H54 (cell line): Measurements from ENCODE around the gene BCR.

Source experiments
- DNase-seq: peaks from one replicate; pipeline ENCODE4 v3.0.0; 2011; ENCODE audit warnings: low spot score, mixed read lengths; ENCODE audit not compliant: insufficient read length
- FAIRE-seq: peaks from 3 replicates; lab custom pipeline; 2011; peaks lifted over from hg19 to GRCh38; lab: Jason Lieb, UNC
- POLR2A ChIP-seq: IDR thresholded peaks from 2 replicates; pipeline ENCODE4 v1.6.1; 2011; ENCODE audit warnings: low read depth, mild to moderate bottlenecking, low read length

Gene BCR

DNA sequence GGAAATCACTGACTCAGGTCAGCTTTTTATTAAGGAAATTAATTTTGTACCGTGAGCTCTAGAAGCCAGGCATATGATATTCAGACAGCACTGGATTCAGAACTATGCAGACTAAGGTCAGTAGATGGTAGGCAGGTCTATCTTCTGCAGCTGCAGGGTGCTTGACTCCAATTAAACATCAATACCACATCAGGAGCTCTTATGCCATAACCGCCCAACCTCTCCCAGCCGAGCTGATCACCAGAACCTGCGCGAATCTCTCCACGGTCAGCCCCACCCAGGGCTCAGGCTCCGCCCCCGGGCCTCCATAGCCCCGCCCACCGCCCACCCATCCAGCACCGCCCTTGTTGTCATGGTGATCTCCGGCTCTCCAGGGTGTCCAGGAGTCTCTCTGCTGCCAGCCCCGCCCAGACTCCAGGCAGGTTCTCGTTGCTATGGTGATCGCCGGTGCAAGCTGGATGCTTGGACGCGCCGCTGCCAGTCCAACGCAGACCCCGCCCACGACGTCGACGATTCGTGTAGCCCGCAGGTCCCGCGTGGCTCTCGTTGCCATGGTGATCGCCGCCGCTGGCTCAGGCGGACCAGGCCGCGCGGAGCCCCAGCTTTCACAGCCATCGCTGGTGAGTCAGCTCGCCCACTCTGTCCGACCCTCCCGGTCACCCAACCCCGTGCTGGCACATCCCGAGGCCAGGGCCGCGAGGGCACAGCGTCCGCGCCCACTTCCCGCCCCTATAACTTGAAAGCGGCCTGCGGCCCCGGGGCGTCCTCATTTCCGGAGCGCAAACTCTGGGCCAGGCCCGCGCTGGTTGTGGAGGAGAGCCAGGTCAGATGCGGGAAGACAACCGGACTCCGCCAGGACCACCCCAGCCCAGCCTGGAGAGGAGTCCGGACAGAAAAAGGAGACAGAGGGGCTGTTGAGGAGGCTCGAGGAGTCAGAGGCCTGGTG lies 35.1 kb upstream of the BCR start, which contains the start of gene RAB36:
RAB36 (plus strand) TSS at position 546 of the 946 bp plus-strand sequence. CDS start 1,140 bp downstream, outside the sequence.
- TF ChIP-seq POLR2A = peak; percentile 33; the same call in 1 of the 2 replicates
- peak; percentile 74 for FAIRE-seq

DNA sequence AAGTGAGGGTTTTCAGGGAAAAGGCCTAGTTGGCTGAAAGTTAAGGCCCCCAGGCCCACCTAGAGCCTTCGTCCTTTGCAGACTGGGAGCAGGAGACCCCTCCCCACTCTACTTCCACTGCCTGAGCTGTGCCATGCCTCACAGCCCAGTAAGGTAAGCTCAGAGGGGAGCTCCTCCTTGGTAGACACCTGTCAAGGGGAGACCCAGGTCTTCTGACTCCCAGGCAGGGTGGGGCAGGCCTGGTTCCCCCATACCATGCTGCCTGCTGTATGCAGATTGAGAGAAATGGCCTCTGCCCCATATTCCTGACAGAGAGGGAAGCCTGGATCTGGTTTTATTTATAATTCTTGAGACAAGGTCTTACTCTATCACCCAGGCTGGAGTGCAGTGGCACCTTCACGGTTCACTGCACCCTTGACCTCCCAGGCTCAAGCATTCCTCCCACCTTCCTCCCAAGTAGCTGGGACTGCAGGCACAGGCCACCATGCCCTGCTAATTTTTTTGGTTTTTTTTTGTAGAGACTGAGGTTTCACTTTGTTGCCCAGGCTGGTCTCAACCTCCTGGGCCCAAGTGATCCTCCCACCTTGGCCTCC lies 34.3 kb upstream of the BCR start:
- DNase-seq (no peak), FAIRE-seq (no peak)
- TF ChIP-seq POLR2A = no peak

More for the DNA sequence above, 35.1 kb upstream of the BCR start, which contains the start of gene RAB36:
- DNase-seq = peak; percentile 90

DNA sequence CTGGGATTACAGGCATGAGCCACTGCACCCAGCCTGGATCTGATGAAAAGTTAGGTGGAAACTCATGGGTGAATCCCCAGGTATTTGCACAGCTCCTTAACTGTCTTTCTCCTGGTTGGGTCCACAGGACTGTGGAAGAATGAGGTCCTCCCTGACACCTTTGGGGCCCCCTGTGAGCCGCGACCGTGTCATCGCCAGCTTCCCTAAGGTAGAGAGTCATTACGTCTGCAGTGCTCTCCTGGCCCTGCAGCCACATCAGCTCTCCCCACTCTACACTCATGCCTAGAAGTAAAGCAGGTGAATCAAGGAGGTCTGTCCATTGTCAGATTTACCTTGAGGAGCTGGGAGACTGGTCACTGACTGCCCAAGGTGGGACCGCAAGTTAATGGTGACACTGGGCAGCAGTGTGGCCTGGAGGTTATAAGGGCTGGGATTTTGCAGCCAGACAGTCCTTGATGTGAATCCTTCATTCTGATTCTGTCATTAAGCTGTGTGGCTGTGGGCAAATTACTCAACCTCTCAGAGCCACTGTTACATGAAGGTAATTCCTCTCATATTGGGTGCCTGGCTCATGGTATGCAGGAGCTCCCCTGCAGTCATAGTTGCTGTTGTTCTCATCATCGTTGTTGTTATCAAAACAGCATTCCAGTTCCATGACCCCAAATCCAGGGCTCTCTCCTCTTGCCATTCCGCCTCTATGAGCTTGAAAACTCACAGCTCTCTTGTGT lies 33.7 kb upstream of the BCR start:
- FAIRE-seq (no peak), DNase-seq (no peak)
- no peak for TF ChIP-seq POLR2A

DNA sequence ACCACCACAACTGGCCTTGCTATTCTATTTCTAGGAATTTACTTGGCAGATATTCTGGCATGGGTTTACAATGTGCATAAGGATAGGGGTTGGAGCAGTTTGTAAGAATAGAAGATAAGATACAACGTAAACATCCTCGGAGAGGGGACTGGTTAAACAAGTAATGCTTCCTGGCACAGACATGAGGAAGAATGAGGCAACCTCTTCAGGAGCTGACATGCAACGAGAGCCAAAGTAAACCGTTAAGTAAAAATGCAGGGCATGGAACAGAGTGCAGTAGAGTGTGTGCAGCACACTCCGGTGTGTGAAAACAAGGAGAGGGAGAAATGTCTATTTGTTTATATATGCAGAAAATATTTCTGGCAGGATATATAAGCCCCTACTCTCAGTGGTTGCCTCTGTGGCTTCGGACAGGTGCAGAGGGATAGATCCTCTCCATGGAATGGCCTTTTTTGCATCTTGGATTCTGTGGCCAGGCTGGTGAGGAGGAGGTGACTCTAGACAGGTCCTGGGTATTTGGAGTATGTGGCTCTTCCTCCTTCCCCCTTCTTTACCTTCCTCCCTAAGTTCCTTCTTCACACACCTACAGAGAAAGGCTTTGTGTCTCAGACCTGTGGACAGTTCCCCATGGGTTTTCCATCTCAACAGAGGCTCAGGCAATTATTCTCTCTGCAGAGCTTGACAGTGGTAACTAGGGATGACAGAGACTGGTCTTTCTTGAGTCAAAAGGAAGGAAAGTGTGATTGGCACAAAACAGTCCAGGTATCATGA lies 32.5 kb upstream of the BCR start:
- no peak for TF ChIP-seq POLR2A
- FAIRE-seq (no peak), DNase-seq (no peak)

DNA sequence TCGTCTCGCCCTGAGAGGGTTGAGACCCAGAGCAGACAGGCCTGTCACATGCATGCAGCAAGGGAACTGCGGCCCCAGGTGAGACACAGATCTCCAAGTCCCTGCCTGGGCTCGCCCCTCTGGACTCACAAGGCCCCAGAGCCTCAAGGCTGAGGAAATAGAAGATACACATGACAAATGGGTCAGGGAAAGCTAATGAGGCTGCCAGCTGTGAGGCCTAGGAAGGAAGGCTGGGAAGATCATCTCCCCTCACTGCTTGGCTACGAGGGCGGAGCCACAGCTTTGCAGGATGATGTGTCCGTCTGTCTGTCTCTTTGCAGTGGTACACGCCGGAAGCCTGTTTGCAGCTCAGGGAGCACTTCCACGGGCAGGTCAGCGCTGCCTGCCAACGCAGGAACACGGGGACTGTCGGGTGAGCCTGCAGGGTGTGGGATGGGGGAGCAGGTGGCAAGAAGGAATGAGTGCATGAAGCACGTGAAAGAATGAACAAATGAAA lies 30.5 kb upstream of the BCR start:
- no peak for TF ChIP-seq POLR2A
- FAIRE-seq = no peak
- no peak for DNase-seq

DNA sequence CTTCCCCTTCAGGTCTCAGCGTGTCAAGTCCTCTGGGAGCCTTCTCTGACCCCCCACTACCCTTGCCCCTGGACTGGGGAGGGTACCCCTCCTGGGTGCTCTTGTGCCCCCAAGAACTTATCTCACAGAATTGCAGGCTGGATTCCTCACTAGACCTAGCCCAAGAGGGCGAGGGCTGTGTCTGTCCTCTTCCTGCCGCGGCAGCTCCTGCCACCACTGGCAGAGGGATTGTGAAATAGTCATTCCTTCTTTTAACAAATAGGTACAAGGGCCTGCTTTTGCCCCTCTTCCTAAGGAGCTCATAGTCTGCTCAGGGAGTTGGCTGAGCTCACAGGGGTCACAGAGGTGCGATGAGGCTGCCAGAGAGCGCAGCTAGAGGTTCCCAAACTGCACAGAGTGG lies 29.5 kb upstream of the BCR start:
- DNase-seq (no peak), FAIRE-seq (no peak)
- no peak for TF ChIP-seq POLR2A

DNA sequence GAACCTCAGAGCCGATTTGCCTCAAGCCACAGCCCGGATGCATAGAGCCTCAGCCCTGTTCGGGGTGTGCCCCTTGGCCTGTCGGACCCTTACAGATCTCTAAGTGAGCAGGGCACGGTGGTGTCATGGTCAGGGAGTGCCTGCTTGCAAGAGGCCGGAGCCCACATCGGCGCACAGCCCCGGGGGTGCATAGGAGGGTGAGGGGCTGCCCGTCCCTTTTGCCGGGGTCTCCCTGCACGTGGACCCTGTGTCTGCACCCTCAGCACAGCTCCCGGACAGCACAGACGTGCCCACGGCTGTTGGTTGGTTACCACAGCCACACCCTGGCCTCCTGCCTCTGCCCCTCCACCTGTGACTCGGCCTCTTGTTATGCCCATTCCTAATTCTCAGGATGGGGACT lies 28.5 kb upstream of the BCR start:
- FAIRE-seq (no peak), DNase-seq (no peak)
- no peak for TF ChIP-seq POLR2A

DNA sequence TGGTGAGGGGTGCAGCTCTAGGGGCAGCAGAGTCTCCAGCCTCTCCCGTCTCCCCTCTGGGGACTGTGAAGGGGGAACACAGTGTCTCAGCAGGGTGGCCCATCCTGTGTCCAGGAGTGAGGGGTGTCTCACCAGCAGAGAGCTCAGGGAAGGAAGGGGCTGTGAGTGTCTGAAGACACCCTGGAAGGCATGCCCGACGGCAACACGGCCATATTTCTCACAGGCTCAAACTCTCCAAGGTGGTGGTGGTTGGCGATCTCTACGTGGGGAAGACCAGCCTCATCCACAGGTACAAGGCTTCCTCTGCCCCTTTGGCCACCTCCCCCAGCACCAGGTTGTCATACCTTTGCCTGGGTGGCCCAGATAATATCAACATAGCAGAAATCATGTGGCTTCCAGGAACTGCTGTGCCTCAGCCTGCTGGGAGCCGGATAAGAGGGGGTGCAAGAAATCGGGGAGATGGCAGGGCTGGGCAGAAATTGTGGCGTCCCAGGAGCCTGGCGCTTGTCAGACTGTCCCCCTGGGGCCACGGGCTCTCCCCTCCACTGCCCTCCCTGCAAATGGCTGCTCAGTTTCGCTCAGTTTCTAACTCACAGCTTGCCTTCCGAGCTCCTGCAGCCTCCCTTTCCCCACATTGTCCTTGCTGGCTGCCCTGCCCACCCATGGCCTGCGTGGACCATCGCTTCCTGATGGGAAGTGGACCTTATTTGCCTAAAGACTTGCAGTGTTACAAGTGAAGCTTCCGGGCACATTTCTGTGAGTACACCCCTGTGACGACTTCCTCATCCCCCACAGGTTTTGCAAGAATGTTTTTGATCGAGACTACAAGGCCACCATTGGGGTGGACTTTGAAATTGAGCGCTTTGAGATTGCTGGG lies 27.8 kb upstream of the BCR start:
- TF ChIP-seq POLR2A = no peak
- DNase-seq (no peak), FAIRE-seq (no peak)

DNA sequence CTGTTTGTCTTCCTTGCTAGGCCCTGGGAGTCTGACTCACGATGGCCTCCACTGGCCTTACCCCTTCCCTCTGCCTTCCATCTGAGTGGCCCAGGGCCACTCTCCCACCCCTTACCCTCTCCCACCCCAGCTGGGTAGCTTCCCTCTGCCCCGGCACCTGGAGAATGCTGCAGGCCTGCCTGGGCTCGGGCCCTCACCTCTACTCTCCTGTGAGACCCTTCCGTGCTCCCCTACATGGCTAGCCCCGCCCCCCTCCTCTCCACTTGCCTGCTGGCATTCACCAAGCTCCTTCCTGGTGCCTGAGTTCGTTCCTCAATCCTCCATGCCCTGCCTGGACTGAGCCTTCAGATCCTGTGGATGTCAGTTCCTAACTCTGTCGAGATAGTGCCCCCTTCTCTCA lies 26.3 kb upstream of the BCR start:
- TF ChIP-seq POLR2A = no peak
- DNase-seq = no peak
- no peak for FAIRE-seq

DNA sequence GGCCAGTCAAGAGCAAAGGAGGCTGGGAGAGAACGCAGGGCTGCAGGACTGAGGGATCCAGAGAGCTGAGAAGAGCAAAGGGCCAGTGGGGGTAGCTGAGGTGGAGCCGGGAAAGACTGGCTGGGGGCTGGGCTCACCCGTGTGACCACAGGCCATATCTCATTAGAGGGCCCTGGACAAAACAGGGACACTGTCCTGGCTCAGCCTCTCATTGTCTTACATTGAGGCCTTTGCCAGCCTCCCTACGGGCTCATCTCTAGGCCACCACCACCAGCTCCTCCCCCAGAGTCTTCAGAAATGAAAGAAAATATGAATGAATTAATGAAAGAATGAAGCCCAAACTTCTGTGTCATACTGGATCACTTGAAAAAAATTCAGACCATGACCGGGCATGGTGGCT lies 25.8 kb upstream of the BCR start:
- no peak for DNase-seq
- no peak for FAIRE-seq
- TF ChIP-seq POLR2A = no peak

DNA sequence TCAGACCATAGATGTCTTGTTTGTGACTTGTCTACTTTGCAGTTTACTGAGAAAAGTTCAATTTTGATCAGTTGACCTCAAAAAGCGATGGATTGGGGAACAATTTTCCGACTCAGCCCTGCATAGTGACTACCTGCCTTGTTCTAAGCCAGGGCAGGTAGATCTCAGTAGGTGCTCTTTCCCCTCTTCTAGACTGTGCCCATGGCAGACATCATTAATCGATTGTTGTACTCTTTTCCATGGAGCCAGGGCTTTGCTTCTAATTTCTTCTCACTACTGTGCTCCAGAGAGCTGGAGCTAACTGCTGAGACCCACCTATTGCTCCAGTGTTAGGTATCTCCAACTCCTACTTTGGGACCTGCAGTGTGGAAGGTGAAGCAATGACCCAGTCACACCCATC lies 25.2 kb upstream of the BCR start:
- no peak for TF ChIP-seq POLR2A
- FAIRE-seq (no peak), DNase-seq (no peak)

DNA sequence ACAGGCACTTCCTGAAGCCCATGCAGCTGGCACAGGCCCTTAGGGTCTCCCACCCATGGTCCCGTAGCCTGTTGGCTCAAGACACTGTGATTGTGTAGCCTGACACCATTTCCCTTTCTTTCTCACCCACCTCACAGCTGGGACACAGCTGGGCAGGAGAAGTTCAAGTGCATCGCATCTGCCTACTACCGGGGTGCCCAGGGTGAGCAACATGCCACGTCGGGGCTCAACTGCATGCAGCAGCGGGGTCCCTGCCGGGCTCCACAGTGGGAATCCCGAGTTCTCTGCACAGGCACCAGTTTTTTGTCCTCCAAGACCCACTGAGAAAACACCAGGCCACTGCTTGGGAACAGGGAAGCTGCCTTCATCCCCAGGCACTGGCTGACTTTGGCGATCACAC lies 24.5 kb upstream of the BCR start:
- no peak for TF ChIP-seq POLR2A
- no peak for DNase-seq
- FAIRE-seq = no peak

DNA sequence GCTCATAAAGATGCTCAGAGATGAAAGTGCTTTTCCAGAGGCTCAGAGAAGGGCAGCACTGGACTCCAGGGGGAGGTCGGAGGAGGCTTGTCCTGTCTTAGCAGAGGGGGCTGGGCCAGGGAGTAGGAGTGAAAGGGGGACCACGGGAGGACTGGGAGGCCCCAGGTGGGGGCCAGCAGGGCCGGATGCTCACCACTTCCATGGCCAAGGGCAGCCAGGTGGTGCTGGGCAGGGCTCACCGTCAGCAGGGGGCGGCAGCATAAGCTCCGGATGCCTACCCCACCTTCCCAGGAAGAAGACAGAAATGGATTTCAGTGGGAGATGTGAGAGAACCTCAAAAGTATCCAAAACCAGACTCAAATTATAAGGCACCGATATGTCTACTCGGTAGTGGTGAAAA lies 24.0 kb upstream of the BCR start:
- no peak for TF ChIP-seq POLR2A
- DNase-seq = no peak
- FAIRE-seq = no peak
